Body of pancreas (tissue), 4 donors: Measurements from ENCODE around the gene ZNF621.

Source experiments
- CTCF ChIP-seq, 7 experiments: fragments of 450-650 bp in 4 of 7; fragments of 200-600 bp in 3 of 7; sonication (generic) in 3 of 7; IDR thresholded peaks; one replicate each; pipeline ENCODE4 v1.5.1; 2016 to 2019; ENCODE audit warnings: antibody characterized with exemption in 7 of 7
- POLR2A ChIP-seq, 3 donors: fragments of 450-650 bp; IDR thresholded peaks; one replicate each; pipeline ENCODE4 v1.6.1; 2016; ENCODE audit warnings: antibody characterized with exemption in 3 of 3, mild to moderate bottlenecking in 2 of 3

GRCh38 chr3:40583691-40584090, 58.9 kb downstream of the ZNF621 start:
- TF ChIP-seq CTCF (IDR thresholded peaks at IDR 0.05) (no peak), POLR2A (IDR thresholded peaks at IDR 0.05) (no peak)
